GM12878 (cell line): ENCODE results near the gene P2RY11. TPM values are rescaled to one million over a fixed set of nuclear protein-coding genes. Genes with fewer than 3 reads are reported as not detected.

Source experiments
- ATAC-seq: fragments of 200-7000 bp; cut with Tn5 transposase; 3 replicates; pipeline ENCODE4 v1.9.1; 2020; ENCODE audit warnings: mild to moderate bottlenecking, moderate library complexity
- BruUV-seq: library from RNA; stranded (reverse); fragments of 400-500 nt; replicated peaks from 2 replicates; lab custom pipeline; 2021; lab: Mats Ljungman, UMichigan
- CTCF ChIA-PET: fragments of 300-600 bp; sonication (Branson Sonifier 250); formaldehyde crosslinking; extraction: SDS; loops from one replicate; lab custom pipeline; 2021; ENCODE audit warnings: inconsistent platforms; lab: Yijun Ruan, JAX
- POLR2A ChIA-PET: fragments of 350-600 bp; formaldehyde crosslinking; extraction: SDS; loops from one replicate; lab custom pipeline; 2021; ENCODE audit warnings: inconsistent platforms; lab: Charles Lee
- RAD21 ChIA-PET: fragments of 300-600 bp; sonication (Branson Sonifier 250); formaldehyde crosslinking; loops from one replicate; lab custom pipeline; 2023; ENCODE audit warnings: antibody characterized with exemption; ENCODE audit not compliant: unreplicated experiment; lab: Charles Lee
- SMC1A ChIA-PET: fragments of 300-600 bp; sonication (Branson Sonifier 250); formaldehyde crosslinking; loops from one replicate; lab custom pipeline; 2023; ENCODE audit not compliant: unreplicated experiment, uncharacterized antibody; lab: Charles Lee
- DNase-seq: peaks from one replicate; pipeline ENCODE4 v3.0.0-alpha.2; 2011; ENCODE audit warnings: low read depth, low spot score
- FAIRE-seq: peaks from 3 replicates; lab custom pipeline; 2011; peaks lifted over from hg19 to GRCh38; lab: Jason Lieb, UNC
- H2AFZ ChIP-seq: 2 replicates; pipeline ENCODE4 v1.6.0; 2011; ENCODE audit warnings: low read depth, low read length, control low read depth; ENCODE audit not compliant: control insufficient read depth
- H3K27ac ChIP-seq: 2 replicates; pipeline ENCODE4 v1.5.1; 2011; ENCODE audit warnings: control low read depth; ENCODE audit not compliant: control insufficient read depth, insufficient read depth
- H3K27me3 ChIP-seq, 2 experiments: replicated peaks in 1 of 2; 2 replicates each; pipeline versions ENCODE4 v1.6.0 to v1.6.1; 2011; ENCODE audit warnings: low read length in 1 of 2; ENCODE audit not compliant: control insufficient read depth in 2 of 2, insufficient read depth in 2 of 2
- H3K36me3 ChIP-seq, 2 experiments: 2 replicates each; pipeline ENCODE4 v1.5.1; 2011; ENCODE audit warnings: low read length in 1 of 2; ENCODE audit not compliant: control insufficient read depth in 2 of 2, insufficient read depth in 2 of 2
- H3K4me1 ChIP-seq: 2 replicates; pipeline ENCODE4 v1.6.1; 2011; ENCODE audit warnings: mild to moderate bottlenecking, low read length, moderate library complexity, mixed read lengths; ENCODE audit not compliant: control insufficient read depth, insufficient read depth
- H3K4me2 ChIP-seq: 2 replicates; pipeline ENCODE4 v1.6.0; 2011; ENCODE audit warnings: control low read depth; ENCODE audit not compliant: control insufficient read depth, insufficient read depth
- H3K4me3 ChIP-seq: fragments of 200-600 bp; sonication (generic); 2 replicates; pipeline ENCODE4 v1.5.1; 2016
- H3K79me2 ChIP-seq: 2 replicates; pipeline ENCODE4 v1.6.0; 2011; ENCODE audit warnings: low read length; ENCODE audit not compliant: control insufficient read depth, insufficient read depth
- H3K9ac ChIP-seq: 2 replicates; pipeline ENCODE4 v1.8.0; 2011; ENCODE audit warnings: low read length, control low read depth, mixed read lengths; ENCODE audit not compliant: control insufficient read depth, insufficient read depth
- H3K9me3 ChIP-seq: replicated peaks from 3 replicates; pipeline ENCODE4 v1.5.1; 2011; ENCODE audit warnings: mild to moderate bottlenecking, low read length; ENCODE audit not compliant: control insufficient read depth, insufficient read depth
- H4K20me1 ChIP-seq: 2 replicates; pipeline ENCODE4 v1.6.0; 2011; ENCODE audit not compliant: control insufficient read depth, insufficient read depth
- POLR2A ChIP-seq: IDR thresholded peaks from 2 replicates; pipeline ENCODE4 v1.6.1; 2011; ENCODE audit warnings: low read depth, mild to moderate bottlenecking, low read length
- ZNF592 ChIP-seq: fragments of 450-650 bp; IDR thresholded peaks from 2 replicates; pipeline ENCODE4 v1.6.1; 2017; ENCODE audit warnings: mild to moderate bottlenecking, moderate library complexity
- WGBS: methylation state at CpG from one replicate; pipeline ENCODE4 v1.1.6; 2016; ENCODE audit warnings: low lambda C conversion rate; ENCODE audit not compliant: insufficient replicate concordance, insufficient coverage; ENCODE audit errors: missing lambda C conversion rate; 5-methylcytosine and 5-hydroxymethylcytosine counted together
- in situ Hi-C: fragments of 300-500 bp; cut with MboI; formaldehyde crosslinking; loops from 9 replicates; pipeline ENCODE4 v1.14.3; 2018; ENCODE audit warnings: mixed read lengths
- intact Hi-C: fragments of 100-400 bp; cut with micrococcal nuclease; formaldehyde crosslinking; loops from one replicate; pipeline ENCODE4 v1.14.2; 2022; ENCODE audit not compliant: unreplicated experiment
- polyA plus RNA-seq, 11 experiments: library from polyadenylated mRNA; depleted of rRNA in 4 of 11; unstranded in 6 of 11; stranded (reverse) in 5 of 11; fragments of >200 nt; fragmentation: Nextera tagmentation in 4 of 11; fragmentation: Illumina TruSeq in 1 of 11; extraction: Ambion mirVana in 4 of 11; extraction: Trizol in 1 of 11; gene quantifications; 1 replicate in 1 of 11; 2 replicates in 10 of 11; pipeline versions ENCODE4 v1.2.1 to v1.2.3, GENCODE V29; 2011 to 2016; ENCODE audit warnings: inconsistent platforms in 2 of 11, missing spikeins in 2 of 11, low read depth in 1 of 11
- total RNA-seq, 4 experiments: library from RNA; depleted of rRNA in 3 of 4; stranded (reverse); fragments of >200 nt in 3 of 4; fragmentation: Illumina TruSeq in 1 of 4; extraction: Trizol in 1 of 4; gene quantifications; 2 replicates each; pipeline versions ENCODE4 v1.2.1 to v1.2.3, GENCODE V29; 2013 to 2021

P2RY11 gene
- total and polyA plus RNA-seq, 10 of the 15 experiments (the other 5 are each of a cell fraction or from before 2014, with no cell fraction given): 0.14 to 46.5 (median 7.6) TPM

GRCh38 chr19:10091370-10091687, 20.2 kb upstream of the P2RY11 start:
- TF ChIP-seq POLR2A (0 out of 2 replicates have a peak, but pooled peaks have one; percentile 13), ZNF592 (no peak)
- ChIA-PET CTCF (no interaction called here), POLR2A (no interaction called here), SMC1A (no interaction called here), RAD21 (no interaction called here)
- in situ Hi-C loops: no loop called here
- Histone ChIP-seq H3K79me2 (peaks cover 14% of the 10 kb centered on the region), H2AFZ (no peak overlapping the region), H3K4me3 (no peak overlapping the region), H3K4me1 (peaks cover 13% of the 10 kb centered on the region), H3K27ac (peak overlapping the region; percentile 6; the same call in 1 of the 2 replicates), H3K27me3 (no peaks in the 10 kb centered on the region), H3K9ac (no peak overlapping the region), H3K9me3 (no peaks in the 10 kb centered on the region; the same call in 2 of the 3 replicates), H3K36me3 (peaks cover 16 to 25% of the 10 kb centered on the region in 2 experiments), H3K4me2 (no peak overlapping the region), H4K20me1 (no peaks in the 10 kb centered on the region)
- FAIRE-seq (no peak), ATAC-seq (no peak), DNase-seq (no peak)
- BruUV-seq: no TSS peak
- intact Hi-C loops: no loop called here
- WGBS: 95% methylated on average over 4 of the region's 17 CpGs
